MM.1S (cell line): ENCODE results near the gene CCDC179.

Experiments used
- DNase-seq: peaks from one replicate; pipeline ENCODE4 v3.0.0-alpha.2; 2015
- H2AFZ ChIP-seq: fragments of 300-600 bp; sonication (generic); 2 replicates; pipeline ENCODE4 v1.6.0; 2016; ENCODE audit warnings: antibody characterized with exemption, low read length
- H3F3A ChIP-seq: fragments of 300-600 bp; sonication (generic); 2 replicates; pipeline ENCODE4 v1.6.1; 2016; ENCODE audit warnings: mild to moderate bottlenecking, antibody characterized with exemption, low read length, moderate library complexity, mixed read lengths; ENCODE audit not compliant: insufficient read depth
- H3K27ac ChIP-seq: fragments of 300-600 bp; sonication (generic); 2 replicates; pipeline ENCODE4 v1.5.1; 2016; ENCODE audit warnings: mild to moderate bottlenecking, low read length
- H3K27me3 ChIP-seq: fragments of 300-600 bp; sonication (generic); replicated peaks from 2 replicates; pipeline ENCODE4 v1.6.0; 2016; ENCODE audit warnings: low read length; ENCODE audit not compliant: insufficient read depth
- H3K36me3 ChIP-seq: fragments of 300-600 bp; sonication (generic); replicated peaks from 2 replicates; pipeline ENCODE4 v1.6.1; 2016; ENCODE audit warnings: mild to moderate bottlenecking, low read length, mixed read lengths; ENCODE audit not compliant: insufficient read depth
- H3K4me1 ChIP-seq: fragments of 300-600 bp; sonication (generic); 2 replicates; pipeline ENCODE4 v1.6.1; 2016; ENCODE audit warnings: low read length, mixed read lengths
- H3K4me2 ChIP-seq: fragments of 300-600 bp; sonication (generic); 2 replicates; pipeline ENCODE4 v1.6.0; 2016; ENCODE audit warnings: low read depth, low read length
- H3K4me3 ChIP-seq: fragments of 300-600 bp; sonication (generic); 2 replicates; pipeline ENCODE4 v1.5.1; 2016; ENCODE audit warnings: low read length, mixed read lengths
- H3K79me2 ChIP-seq: fragments of 300-600 bp; sonication (generic); 2 replicates; pipeline ENCODE4 v1.6.1; 2016; ENCODE audit warnings: mixed run types, low read length, mixed read lengths
- H3K9ac ChIP-seq: fragments of 300-600 bp; sonication (generic); 2 replicates; pipeline ENCODE4 v1.6.1; 2016; ENCODE audit warnings: low read length, mixed read lengths
- H3K9me2 ChIP-seq: fragments of 300-600 bp; sonication (generic); replicated peaks from 2 replicates; pipeline ENCODE4 v1.6.1; 2016; ENCODE audit warnings: mild to moderate bottlenecking, low read length, mixed read lengths; ENCODE audit not compliant: insufficient read depth
- H3K9me3 ChIP-seq: fragments of 300-600 bp; sonication (generic); replicated peaks from 2 replicates; pipeline ENCODE4 v1.6.1; 2016; ENCODE audit warnings: mild to moderate bottlenecking, low read length, mixed read lengths; ENCODE audit not compliant: insufficient read depth
- H4K20me1 ChIP-seq: fragments of 300-600 bp; sonication (generic); 2 replicates; pipeline ENCODE4 v1.6.1; 2016; ENCODE audit warnings: mild to moderate bottlenecking, low read length, moderate library complexity, mixed read lengths; ENCODE audit not compliant: insufficient read depth
- EZH2 ChIP-seq: fragments of 300-600 bp; sonication (generic); optimal IDR thresholded peaks from 2 replicates; pipeline ENCODE3; 2017; ENCODE audit warnings: low read depth, mild to moderate bottlenecking, antibody characterized with exemption, low read length, mixed read lengths
- EZH2phosphoT487 ChIP-seq: fragments of 300-600 bp; sonication (generic); IDR thresholded peaks from 2 replicates; pipeline ENCODE4 v1.6.1; 2018; ENCODE audit warnings: antibody characterized with exemption, low read length
- TF ChIP-seq, protein P1 (sequence below): fragments of 300-600 bp; sonication (generic); IDR thresholded peaks from 2 replicates; pipeline ENCODE4 v1.5.1; 2016; ENCODE audit warnings: antibody characterized with exemption, low read length, mixed read lengths

The CCDC179 gene

DNA sequence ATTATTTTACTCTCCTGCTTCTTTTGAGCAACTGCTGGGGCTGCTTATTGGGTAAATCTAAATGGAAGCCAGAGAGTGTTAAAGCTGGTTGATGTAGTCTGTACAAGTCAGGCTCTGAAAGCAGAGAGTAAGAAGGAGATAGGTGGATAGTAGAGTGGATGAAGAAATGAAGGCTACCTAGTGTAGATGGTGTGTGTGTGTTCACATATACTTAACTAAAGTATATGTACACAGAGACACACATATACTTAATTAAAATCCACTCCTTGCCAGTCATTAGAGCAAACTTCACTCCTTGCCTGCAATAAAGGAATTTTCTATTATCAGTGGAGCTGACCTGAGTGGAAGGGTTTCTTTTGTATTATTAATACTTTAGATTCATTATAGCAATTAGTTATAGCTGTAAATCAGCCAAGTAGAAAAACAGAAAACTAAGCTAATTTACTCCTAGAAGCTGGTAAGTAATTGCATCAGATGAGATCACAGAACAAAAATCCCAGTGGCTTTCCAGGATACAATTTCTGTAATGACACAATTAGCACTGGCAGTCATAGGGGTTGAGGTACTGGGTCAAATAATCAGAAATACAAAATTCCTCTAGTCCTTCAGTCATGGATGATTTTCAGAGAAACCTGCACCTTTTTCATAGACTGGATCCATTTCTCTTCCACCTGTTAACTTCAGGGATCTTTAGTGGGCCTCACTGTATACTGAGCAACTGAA is 40.7 kb upstream of the CCDC179 start:
- Histone ChIP-seq H3K4me2 (no peak overlapping the region), H2AFZ (no peak overlapping the region), H3F3A (no peaks in the 10 kb centered on the region), H3K9me3 (no peaks in the 10 kb centered on the region), H3K9me2 (no peaks in the 10 kb centered on the region), H3K9ac (no peak overlapping the region), H3K4me1 (no peaks in the 10 kb centered on the region; the same call in 1 of the 2 replicates), H3K4me3 (no peak overlapping the region), H3K36me3 (no peaks in the 10 kb centered on the region), H3K79me2 (no peaks in the 10 kb centered on the region), H3K27ac (no peak overlapping the region), H4K20me1 (no peaks in the 10 kb centered on the region), H3K27me3 (no peaks in the 10 kb centered on the region)
- no peak for DNase-seq
- no peak for TF ChIP-seq EZH2
- TF ChIP-seq EZH2phosphoT487, result no peak
- TF ChIP-seq, protein P1, sequence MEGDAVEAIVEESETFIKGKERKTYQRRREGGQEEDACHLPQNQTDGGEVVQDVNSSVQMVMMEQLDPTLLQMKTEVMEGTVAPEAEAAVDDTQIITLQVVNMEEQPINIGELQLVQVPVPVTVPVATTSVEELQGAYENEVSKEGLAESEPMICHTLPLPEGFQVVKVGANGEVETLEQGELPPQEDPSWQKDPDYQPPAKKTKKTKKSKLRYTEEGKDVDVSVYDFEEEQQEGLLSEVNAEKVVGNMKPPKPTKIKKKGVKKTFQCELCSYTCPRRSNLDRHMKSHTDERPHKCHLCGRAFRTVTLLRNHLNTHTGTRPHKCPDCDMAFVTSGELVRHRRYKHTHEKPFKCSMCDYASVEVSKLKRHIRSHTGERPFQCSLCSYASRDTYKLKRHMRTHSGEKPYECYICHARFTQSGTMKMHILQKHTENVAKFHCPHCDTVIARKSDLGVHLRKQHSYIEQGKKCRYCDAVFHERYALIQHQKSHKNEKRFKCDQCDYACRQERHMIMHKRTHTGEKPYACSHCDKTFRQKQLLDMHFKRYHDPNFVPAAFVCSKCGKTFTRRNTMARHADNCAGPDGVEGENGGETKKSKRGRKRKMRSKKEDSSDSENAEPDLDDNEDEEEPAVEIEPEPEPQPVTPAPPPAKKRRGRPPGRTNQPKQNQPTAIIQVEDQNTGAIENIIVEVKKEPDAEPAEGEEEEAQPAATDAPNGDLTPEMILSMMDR, result no peak

DNA sequence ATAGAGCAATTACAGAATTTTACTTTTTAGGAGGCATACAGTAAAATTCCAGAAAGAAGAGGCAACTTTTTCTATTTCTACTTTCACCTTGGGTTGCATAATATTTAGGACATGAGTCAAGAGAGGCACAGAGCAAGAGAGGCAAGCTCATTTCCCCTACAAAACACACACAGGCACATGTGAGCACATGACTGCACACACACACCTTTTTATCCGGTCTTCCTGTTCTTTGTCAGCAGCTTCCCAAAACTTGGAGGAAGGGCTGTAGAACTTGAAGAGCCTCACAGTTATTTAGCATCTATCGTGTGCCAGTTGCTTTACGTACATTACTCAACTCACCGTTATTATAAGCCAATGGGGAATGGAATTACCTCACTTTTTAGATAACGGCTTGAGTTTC is 37.8 kb upstream of the CCDC179 start:
- no peak for DNase-seq
- H3K36me3 ChIP-seq, result no peaks in the 10 kb centered on the region
- H3K4me2 ChIP-seq, result no peak overlapping the region
- no peak overlapping the region for H3K9ac ChIP-seq
- TF ChIP-seq EZH2 (no peak), EZH2phosphoT487 (no peak)
- TF ChIP-seq, protein P1, result no peak
- H3K9me2 ChIP-seq, result no peaks in the 10 kb centered on the region
- H2AFZ ChIP-seq, result no peak overlapping the region
- no peaks in the 10 kb centered on the region for H3K9me3 ChIP-seq
- no peaks in the 10 kb centered on the region for H3K79me2 ChIP-seq
- no peaks in the 10 kb centered on the region for H3F3A ChIP-seq
- H3K4me3 ChIP-seq, result no peak overlapping the region
- no peaks in the 10 kb centered on the region for H3K4me1 ChIP-seq
- H3K27me3 ChIP-seq, result no peaks in the 10 kb centered on the region
- no peaks in the 10 kb centered on the region for H4K20me1 ChIP-seq
- H3K27ac ChIP-seq, result no peak overlapping the region

DNA sequence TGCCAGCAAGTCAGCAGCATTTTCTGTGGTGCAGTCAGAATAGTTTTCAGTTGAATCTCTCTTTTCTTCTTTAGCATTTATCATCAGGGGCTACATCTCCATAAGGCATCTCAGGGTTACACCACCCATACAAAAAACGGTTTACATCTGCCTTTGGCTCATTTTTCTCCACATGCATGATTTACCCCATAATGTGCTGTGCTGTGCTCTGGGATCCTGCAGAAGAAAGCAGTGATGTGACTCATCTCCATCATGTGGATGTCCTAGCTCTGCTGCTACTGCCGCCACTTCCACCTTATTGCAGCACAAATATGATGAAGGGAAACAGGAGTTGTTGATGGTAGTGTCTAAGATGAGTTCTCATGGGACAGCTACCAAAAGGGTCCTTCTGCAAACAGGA is 30.0 kb upstream of the CCDC179 start:
- H4K20me1 ChIP-seq, result no peaks in the 10 kb centered on the region
- no peaks in the 10 kb centered on the region for H3F3A ChIP-seq
- no peaks in the 10 kb centered on the region for H3K9me2 ChIP-seq
- TF ChIP-seq EZH2 (no peak), EZH2phosphoT487 (no peak)
- TF ChIP-seq, protein P1, result no peak
- H3K4me2 ChIP-seq, result no peak overlapping the region
- no peak overlapping the region for H3K27ac ChIP-seq
- no peak for DNase-seq
- no peak overlapping the region for H2AFZ ChIP-seq
- no peaks in the 10 kb centered on the region for H3K36me3 ChIP-seq
- no peaks in the 10 kb centered on the region for H3K9me3 ChIP-seq
- no peaks in the 10 kb centered on the region for H3K27me3 ChIP-seq
- no peaks in the 10 kb centered on the region for H3K4me1 ChIP-seq
- H3K79me2 ChIP-seq, result no peaks in the 10 kb centered on the region
- H3K9ac ChIP-seq, result no peak overlapping the region
- H3K4me3 ChIP-seq, result no peak overlapping the region
